Body of pancreas (tissue), 4 donors: Measurements from ENCODE around the gene ZNF512B. TPM values are rescaled to one million over a fixed set of nuclear protein-coding genes. Genes with fewer than 3 reads are reported as not detected.
A peak's percentile ranks its signal among the peaks of the same experiment; 100 is the strongest.

ENCODE experiments used
- ATAC-seq: fragments of 150-250 bp; one replicate; pipeline ENCODE4 v1.9.1; 2016
- DNase-seq, 4 donors: peaks; one replicate each; pipeline ENCODE4 v3.0.0-alpha.2; 2019
- H3K27ac ChIP-seq, 4 donors: fragments of 200-600 bp; sonication (generic); 1 replicate in 3 of 4; 2 replicates in 1 of 4; pipeline versions ENCODE4 v1.5.1 to v1.6.1; 2016 to 2019; ENCODE audit warnings: mild to moderate bottlenecking in 1 of 4, mixed read lengths in 1 of 4, moderate library complexity in 1 of 4
- H3K27me3 ChIP-seq, 2 donors: fragments of 200-600 bp; sonication (generic); one replicate each; pipeline ENCODE4 v1.6.0; 2016; ENCODE audit warnings: mild to moderate bottlenecking in 1 of 2
- H3K36me3 ChIP-seq, 2 donors: fragments of 200-600 bp; sonication (generic); replicated peaks in 1 of 2; 2 replicates each; pipeline ENCODE4 v1.5.1; 2016; ENCODE audit warnings: low read depth in 2 of 2; ENCODE audit not compliant: insufficient read depth in 1 of 2
- H3K4me1 ChIP-seq: fragments of 200-600 bp; sonication (generic); one replicate; pipeline ENCODE4 v1.6.0; 2016
- H3K4me3 ChIP-seq, 2 donors: fragments of 200-600 bp; sonication (generic); 1 replicate in 1 of 2; 2 replicates in 1 of 2; pipeline ENCODE4 v1.5.1; 2016 to 2019
- H3K9me3 ChIP-seq, 3 donors: fragments of 200-600 bp; sonication (generic); 1 replicate in 2 of 3; 2 replicates in 1 of 3; pipeline ENCODE4 v1.5.1; 2016
- CTCF ChIP-seq, 7 experiments: fragments of 450-650 bp in 4 of 7; fragments of 200-600 bp in 3 of 7; sonication (generic) in 3 of 7; IDR thresholded peaks; one replicate each; pipeline ENCODE4 v1.5.1; 2016 to 2019; ENCODE audit warnings: antibody characterized with exemption in 7 of 7
- POLR2A ChIP-seq, 3 donors: fragments of 450-650 bp; IDR thresholded peaks; one replicate each; pipeline ENCODE4 v1.6.1; 2016; ENCODE audit warnings: antibody characterized with exemption in 3 of 3, mild to moderate bottlenecking in 2 of 3
- WGBS, 2 donors: methylation state at CpG; one replicate each; pipeline ENCODE4 v1.1.5; 2017; 5-methylcytosine and 5-hydroxymethylcytosine counted together
- intact Hi-C: fragments of 100-400 bp; cut with DNase I; formaldehyde crosslinking; loops from one replicate; pipeline ENCODE4 v1.15.1; 2023
- total RNA-seq, 2 donors: library from RNA; depleted of rRNA; stranded (reverse); fragments of >200 nt; gene quantifications; one replicate each; pipeline ENCODE4 v1.1.0, GENCODE V29; 2016

Gene ZNF512B
- total RNA-seq, 2 donors from 2014 or later, result 8.0 to 12.5 TPM

- peak overlapping the region in 1 of 4 donors; percentile 36 for H3K27ac ChIP-seq
- intact Hi-C loops, result no loop called here
- DNase-seq, result no peak
Observed at GRCh38 chr20:63940472-63941266, 29.1 kb downstream of the ZNF512B start.

GRCh38 chr20:63940071-63940471, 29.7 kb downstream of the ZNF512B start:
- Histone ChIP-seq H3K4me3 (no peak overlapping the region), H3K27ac (no peak overlapping the region), H3K4me1 (no peaks in the 10 kb centered on the region), H3K36me3 (peaks cover 0 to 28% of the 10 kb centered on the region in 2 donors), H3K27me3 (no peaks in the 10 kb centered on the region), H3K9me3 (no peaks in the 10 kb centered on the region)
- DNase-seq, result no peak
- 90 to 100% methylated on average over 1 to 23 of the region's 23 CpGs for WGBS, 2 donors
- ATAC-seq, result no peak
- intact Hi-C loops, result no loop called here
- TF ChIP-seq POLR2A (IDR thresholded peaks at IDR 0.05) (no peak), CTCF (IDR thresholded peaks at IDR 0.05) (no peak)

More at GRCh38 chr20:63940472-63941266, 29.1 kb downstream of the ZNF512B start:
- ATAC-seq, result no peak
- H3K27me3 ChIP-seq, result no peaks in the 10 kb centered on the region
- no peaks in the 10 kb centered on the region for H3K9me3 ChIP-seq
- H3K4me1 ChIP-seq, result no peaks in the 10 kb centered on the region
- peaks cover 0 to 32% of the 10 kb centered on the region in 2 donors for H3K36me3 ChIP-seq
- H3K4me3 ChIP-seq, result no peak overlapping the region
- TF ChIP-seq CTCF (IDR thresholded peaks at IDR 0.05), result no peak
- no peak for TF ChIP-seq POLR2A (IDR thresholded peaks at IDR 0.05)
- WGBS, 2 donors, result 93 to 100% methylated on average over 1 to 38 of the region's 58 CpGs

- peaks cover 0 to 28% of the 10 kb centered on the region in 2 donors for H3K36me3 ChIP-seq
- WGBS, 2 donors, result 87% methylated on average over 32 of the region's 33 CpGs; no CpG with 5 or more reads in 1 of the 2 donors
- no peaks in the 10 kb centered on the region for H3K4me1 ChIP-seq
- TF ChIP-seq POLR2A (IDR thresholded peaks at IDR 0.05) (no peak), CTCF (IDR thresholded peaks at IDR 0.05) (no peak)
- H3K4me3 ChIP-seq, result no peak overlapping the region
- H3K9me3 ChIP-seq, result no peaks in the 10 kb centered on the region
- no peak overlapping the region for H3K27ac ChIP-seq
- intact Hi-C loops, result no loop called here
- no peak for ATAC-seq
- no peaks in the 10 kb centered on the region for H3K27me3 ChIP-seq
- DNase-seq, result no peak
Observed at GRCh38 chr20:63939061-63939935, 30.4 kb downstream of the ZNF512B start.

- no peaks in the 10 kb centered on the region for H3K27me3 ChIP-seq
- no peak overlapping the region for H3K4me3 ChIP-seq
- ATAC-seq, result no peak
- peaks cover 0 to 19% of the 10 kb centered on the region in 2 donors for H3K36me3 ChIP-seq
- no peak overlapping the region for H3K27ac ChIP-seq
- no peak for TF ChIP-seq CTCF (IDR thresholded peaks at IDR 0.05)
- no peak for TF ChIP-seq POLR2A (IDR thresholded peaks at IDR 0.05)
- intact Hi-C loops, result no loop called here
- no peaks in the 10 kb centered on the region for H3K9me3 ChIP-seq
- 85 to 94% methylated on average over 12 to 14 of the region's 14 CpGs for WGBS, 2 donors
- no peak for DNase-seq
- no peaks in the 10 kb centered on the region for H3K4me1 ChIP-seq
Observed at GRCh38 chr20:63937596-63937995, 32.1 kb downstream of the ZNF512B start.
